Natural killer cell (primary cell): ENCODE data around the gene COL5A2. TPM values are rescaled to one million over a fixed set of nuclear protein-coding genes. Genes with fewer than 3 reads are reported as not detected.

ENCODE experiments used
- ATAC-seq, 3 donors: fragments of 150-1000 bp in 2 of 3; fragments of 200-7000 bp in 1 of 3; cut with Tn5 transposase; 1 replicate in 1 of 3; 2 replicates in 2 of 3; pipeline ENCODE4 v1.10.0; 2021; ENCODE audit warnings: mild to moderate bottlenecking in 2 of 3, moderate library complexity in 2 of 3
- DNase-seq, 2 donors: peaks; one replicate each; pipeline versions ENCODE4 v3.0.0 to v3.0.0-alpha.2; 2013 to 2021; ENCODE audit warnings: mixed read lengths in 1 of 2
- H3K27ac ChIP-seq: one replicate; pipeline ENCODE4 v1.5.1; 2013; ENCODE audit warnings: mild to moderate bottlenecking, low read length
- H3K27me3 ChIP-seq: one replicate; pipeline ENCODE4 v1.6.1; 2013; ENCODE audit warnings: low read length; ENCODE audit not compliant: control insufficient read depth, insufficient read depth
- H3K36me3 ChIP-seq: one replicate; pipeline ENCODE4 v1.6.1; 2013; ENCODE audit warnings: low read length; ENCODE audit not compliant: control insufficient read depth, insufficient read depth
- H3K4me1 ChIP-seq: one replicate; pipeline ENCODE4 v1.6.1; 2013; ENCODE audit warnings: low read length; ENCODE audit not compliant: control insufficient read depth, insufficient read depth
- H3K4me3 ChIP-seq: one replicate; pipeline ENCODE4 v1.5.1; 2013; ENCODE audit warnings: low read length
- H3K9me3 ChIP-seq: one replicate; pipeline ENCODE4 v1.6.1; 2013; ENCODE audit warnings: low read length; ENCODE audit not compliant: control insufficient read depth, insufficient read depth
- H3K27ac Mint-ChIP-seq, 2 donors: one replicate each; pipeline ENCODE4 v1.8.0; 2022; ENCODE audit warnings: mild to moderate bottlenecking in 2 of 2, mixed read lengths in 2 of 2, moderate library complexity in 1 of 2
- H3K27me3 Mint-ChIP-seq, 2 donors: one replicate each; pipeline ENCODE4 v1.8.0; 2022; ENCODE audit warnings: low read depth in 2 of 2, mixed read lengths in 2 of 2
- H3K36me3 Mint-ChIP-seq: one replicate; pipeline ENCODE4 v1.8.0; 2022; ENCODE audit warnings: mixed read lengths
- H3K4me1 Mint-ChIP-seq, 2 donors: one replicate each; pipeline ENCODE4 v1.8.0; 2022; ENCODE audit warnings: mixed read lengths in 2 of 2
- H3K4me3 Mint-ChIP-seq: one replicate; pipeline ENCODE4 v1.8.0; 2022; ENCODE audit warnings: mild to moderate bottlenecking, moderate library complexity, mixed read lengths
- H3K9me3 Mint-ChIP-seq, 2 donors: one replicate each; pipeline ENCODE4 v1.8.0; 2022; ENCODE audit warnings: mixed read lengths in 2 of 2
- CTCF ChIP-seq: fragments of 200-600 bp; IDR thresholded peaks from one replicate; pipeline ENCODE4 v1.8.0; 2022; ENCODE audit warnings: antibody characterized with exemption
- WGBS: methylation state at CpG from one replicate; pipeline ENCODE4 v1.1.7; 2013; ENCODE audit warnings: missing lambda C conversion rate; ENCODE audit not compliant: insufficient coverage; 5-methylcytosine and 5-hydroxymethylcytosine counted together
- intact Hi-C: fragments of 100-400 bp; cut with micrococcal nuclease; formaldehyde crosslinking; loops from one replicate; pipeline ENCODE4 v1.14.2; 2022
- total RNA-seq, 4 donors: library from RNA; stranded (reverse); fragments of 120-200 nt in 1 of 4; gene quantifications; one replicate each; pipeline versions ENCODE4 v1.2.3 to v1.2.4, GENCODE V29; 2013 to 2022

COL5A2 gene
- total RNA-seq, 3 donors from 2014 or later (not counting 1 experiment from before 2014, with no cell fraction given) = 0.38 to 0.68 (median 0.63) TPM

GRCh38 chr2:189116979-189117378, 62.6 kb downstream of the COL5A2 start:
- WGBS = 80% methylated on average over 1 of the region's 1 CpG
- intact Hi-C loops = no loop called here

GRCh38 chr2:189116087-189116486, 63.5 kb downstream of the COL5A2 start:
- H3K36me3 Mint-ChIP-seq = no peaks in the 10 kb centered on the region
- no peaks in the 10 kb centered on the region for H3K4me1 Mint-ChIP-seq
- H3K36me3 ChIP-seq = no peaks in the 10 kb centered on the region
- DNase-seq (no peak), ATAC-seq (peak in 1 of 3 donors; percentile 14)
- no peak overlapping the region for H3K27ac ChIP-seq
- intact Hi-C loops = no loop called here
- H3K4me1 ChIP-seq = no peaks in the 10 kb centered on the region
- no peak overlapping the region for H3K27ac Mint-ChIP-seq
- H3K9me3 Mint-ChIP-seq = peaks cover 0 to 2% of the 10 kb centered on the region in 2 donors
- no peak for TF ChIP-seq CTCF
- WGBS = 81% methylated on average over 4 of the region's 4 CpGs
- H3K27me3 ChIP-seq = no peaks in the 10 kb centered on the region
- H3K4me3 Mint-ChIP-seq = no peak overlapping the region
- H3K9me3 ChIP-seq = no peaks in the 10 kb centered on the region
- H3K4me3 ChIP-seq = no peak overlapping the region
- H3K27me3 Mint-ChIP-seq = no peaks in the 10 kb centered on the region

More at GRCh38 chr2:189116979-189117378, 62.6 kb downstream of the COL5A2 start:
- Histone ChIP-seq H3K36me3 (no peaks in the 10 kb centered on the region), H3K27ac (no peak overlapping the region), H3K4me3 (no peak overlapping the region), H3K9me3 (no peaks in the 10 kb centered on the region), H3K27me3 (no peaks in the 10 kb centered on the region), H3K4me1 (no peaks in the 10 kb centered on the region)
- H3K36me3 Mint-ChIP-seq = no peaks in the 10 kb centered on the region
- DNase-seq = no peak
- H3K4me1 Mint-ChIP-seq = no peaks in the 10 kb centered on the region
- peaks cover 0 to 2% of the 10 kb centered on the region in 2 donors for H3K9me3 Mint-ChIP-seq
- no peak for ATAC-seq
- no peak for TF ChIP-seq CTCF
- H3K27ac Mint-ChIP-seq = no peak overlapping the region
- H3K4me3 Mint-ChIP-seq = no peak overlapping the region
- H3K27me3 Mint-ChIP-seq = no peaks in the 10 kb centered on the region

- no peaks in the 10 kb centered on the region for H3K27me3 Mint-ChIP-seq
- H3K4me1 Mint-ChIP-seq = no peaks in the 10 kb centered on the region
- Histone ChIP-seq H3K27ac (no peak overlapping the region), H3K9me3 (no peaks in the 10 kb centered on the region), H3K4me1 (no peaks in the 10 kb centered on the region), H3K27me3 (no peaks in the 10 kb centered on the region), H3K36me3 (no peaks in the 10 kb centered on the region), H3K4me3 (no peak overlapping the region)
- H3K27ac Mint-ChIP-seq = no peak overlapping the region
- WGBS = no CpG with 5 or more reads among the region's 2 CpGs
- DNase-seq (no peak), ATAC-seq (no peak)
- no peak for TF ChIP-seq CTCF
- peaks cover 0 to 2% of the 10 kb centered on the region in 2 donors for H3K9me3 Mint-ChIP-seq
- no peaks in the 10 kb centered on the region for H3K36me3 Mint-ChIP-seq
- intact Hi-C loops = no loop called here
- H3K4me3 Mint-ChIP-seq = no peak overlapping the region
These were observed 64.4 kb downstream of the COL5A2 start for GRCh38 chr2:189115126-189115525.

GRCh38 chr2:189113963-189114362, 65.6 kb downstream of the COL5A2 start:
- Mint-ChIP-seq H3K27me3 (no peaks in the 10 kb centered on the region), H3K27ac (no peak overlapping the region), H3K36me3 (no peaks in the 10 kb centered on the region), H3K9me3 (peaks cover 0 to 2% of the 10 kb centered on the region in 2 donors), H3K4me1 (no peaks in the 10 kb centered on the region), H3K4me3 (no peak overlapping the region)
- intact Hi-C loops = no loop called here
- no peak for TF ChIP-seq CTCF
- Histone ChIP-seq H3K4me3 (no peak overlapping the region), H3K27ac (no peak overlapping the region), H3K27me3 (no peaks in the 10 kb centered on the region), H3K9me3 (no peaks in the 10 kb centered on the region), H3K36me3 (no peaks in the 10 kb centered on the region), H3K4me1 (no peaks in the 10 kb centered on the region)
- no peak for ATAC-seq
- 100% methylated on average over 1 of the region's 2 CpGs for WGBS
- DNase-seq = no peak
